Right lobe of liver (tissue), 4 donors: ENCODE results near the gene TMEM269.

Source experiments
- POLR2A ChIP-seq: fragments of 450-650 bp; IDR thresholded peaks from one replicate; pipeline ENCODE4 v1.6.1; 2017; ENCODE audit warnings: antibody characterized with exemption, mild to moderate bottlenecking
- TF ChIP-seq, protein P1 (sequence below), 4 donors: fragments of 200-600 bp in 3 of 4; fragments of 450-650 bp in 1 of 4; IDR thresholded peaks; one replicate each; pipeline versions ENCODE4 v1.5.1 to v1.8.0; 2016 to 2022; ENCODE audit warnings: antibody characterized with exemption in 4 of 4, mild to moderate bottlenecking in 2 of 4
- donor health status: DM: no; HTN: no; CAD: no.
- donor health status: DM: no; HTN: no; CAD: no.
- donor health status: DM: no; HTN: yes; CAD: no.

DNA sequence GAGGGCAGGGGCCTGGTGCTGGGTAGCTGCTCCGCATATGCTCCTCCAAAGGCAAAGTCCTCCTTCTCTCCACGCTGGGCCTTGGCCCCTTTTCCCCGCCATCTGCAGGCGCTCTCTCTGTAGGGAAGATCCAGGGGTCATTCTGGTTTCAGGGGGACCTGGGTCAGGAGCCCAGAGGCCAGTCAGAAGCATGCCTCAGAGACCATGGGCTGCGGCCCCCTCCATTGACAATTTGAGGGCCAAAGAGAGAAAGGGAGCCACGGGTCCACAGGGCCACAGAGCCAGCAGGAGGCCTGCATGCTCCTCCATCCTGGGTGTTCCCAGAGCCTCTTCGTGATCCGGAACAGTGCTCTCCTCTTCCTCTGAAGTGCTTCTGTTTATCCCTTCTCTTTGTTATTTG lies 42.6 kb upstream of the TMEM269 start:
- TF ChIP-seq, protein P1, sequence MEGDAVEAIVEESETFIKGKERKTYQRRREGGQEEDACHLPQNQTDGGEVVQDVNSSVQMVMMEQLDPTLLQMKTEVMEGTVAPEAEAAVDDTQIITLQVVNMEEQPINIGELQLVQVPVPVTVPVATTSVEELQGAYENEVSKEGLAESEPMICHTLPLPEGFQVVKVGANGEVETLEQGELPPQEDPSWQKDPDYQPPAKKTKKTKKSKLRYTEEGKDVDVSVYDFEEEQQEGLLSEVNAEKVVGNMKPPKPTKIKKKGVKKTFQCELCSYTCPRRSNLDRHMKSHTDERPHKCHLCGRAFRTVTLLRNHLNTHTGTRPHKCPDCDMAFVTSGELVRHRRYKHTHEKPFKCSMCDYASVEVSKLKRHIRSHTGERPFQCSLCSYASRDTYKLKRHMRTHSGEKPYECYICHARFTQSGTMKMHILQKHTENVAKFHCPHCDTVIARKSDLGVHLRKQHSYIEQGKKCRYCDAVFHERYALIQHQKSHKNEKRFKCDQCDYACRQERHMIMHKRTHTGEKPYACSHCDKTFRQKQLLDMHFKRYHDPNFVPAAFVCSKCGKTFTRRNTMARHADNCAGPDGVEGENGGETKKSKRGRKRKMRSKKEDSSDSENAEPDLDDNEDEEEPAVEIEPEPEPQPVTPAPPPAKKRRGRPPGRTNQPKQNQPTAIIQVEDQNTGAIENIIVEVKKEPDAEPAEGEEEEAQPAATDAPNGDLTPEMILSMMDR (IDR thresholded peaks at IDR 0.05) = no peak
- no peak for TF ChIP-seq POLR2A
